K562 (cell line): ENCODE measurements around the gene LRRC25. TPM values are rescaled to one million over a fixed set of nuclear protein-coding genes. Genes with fewer than 3 reads are reported as not detected.

ENCODE experiments used
- BCOR ChIP-seq: fragments of 450-650 bp; IDR thresholded peaks from 2 replicates; pipeline ENCODE4 v1.6.1; 2016
- CBX8 ChIP-seq: fragments of 200-600 bp; sonication (generic); IDR thresholded peaks from 2 replicates; pipeline ENCODE4 v1.6.1; 2012; ENCODE audit warnings: borderline replicate concordance, mixed run types, low read depth, mild to moderate bottlenecking, moderate library complexity, mixed read lengths, low read length, control low read depth, inconsistent platforms; ENCODE audit not compliant: poor library complexity, severe bottlenecking; ENCODE audit errors: extremely low read depth
- CSDE1 ChIP-seq, 2 experiments: fragments of 450-650 bp; IDR thresholded peaks; 2 replicates each; pipeline ENCODE4 v1.6.1; 2016; ENCODE audit warnings: mild to moderate bottlenecking in 1 of 2
- E2F1 ChIP-seq: sonication (generic); formaldehyde crosslinking; IDR thresholded peaks from 2 replicates; pipeline ENCODE4 v1.8.1; 2023; ENCODE audit warnings: mild to moderate bottlenecking, missing genetic modification reagents, moderate library complexity
- FOXP4 ChIP-seq: sonication (generic); formaldehyde crosslinking; IDR thresholded peaks from 2 replicates; pipeline ENCODE4 v1.8.0; 2022; ENCODE audit warnings: mild to moderate bottlenecking, missing genetic modification reagents, borderline replicate concordance
- GATAD2A ChIP-seq: fragments of 450-650 bp; IDR thresholded peaks from 2 replicates; pipeline ENCODE4 v1.6.1; 2017
- GTF2A2 ChIP-seq: IDR thresholded peaks from 2 replicates; pipeline ENCODE4 v1.6.1; 2016; ENCODE audit warnings: mild to moderate bottlenecking, missing genetic modification characterization, missing compliant biosample characterization
- GTF2E2 ChIP-seq: fragments of 200-800 bp; sonication (Bioruptor generic); IDR thresholded peaks from 2 replicates; pipeline ENCODE4 v1.6.1; 2016; ENCODE audit warnings: missing genetic modification characterization, missing compliant biosample characterization
- HMGN3 ChIP-seq: IDR thresholded peaks from 2 replicates; pipeline ENCODE4 v1.6.1; 2011; ENCODE audit warnings: borderline replicate concordance, low read depth, mild to moderate bottlenecking, mixed read lengths, low read length; ENCODE audit not compliant: insufficient read length; ENCODE audit errors: extremely low read depth
- MIER1 ChIP-seq: fragments of 450-650 bp; IDR thresholded peaks from 2 replicates; pipeline ENCODE4 v1.6.1; 2016; ENCODE audit warnings: antibody characterized with exemption, mild to moderate bottlenecking, low read depth
- MTA3 ChIP-seq: fragments of 450-650 bp; formaldehyde crosslinking; IDR thresholded peaks from 2 replicates; pipeline ENCODE4 v1.6.1; 2017; ENCODE audit warnings: mild to moderate bottlenecking, borderline replicate concordance
- MYNN ChIP-seq, 2 experiments: sonication (generic); formaldehyde crosslinking in 1 of 2; IDR thresholded peaks; 2 replicates each; pipeline versions ENCODE4 v1.5.0 to v1.6.1; 2016 to 2020; ENCODE audit warnings: antibody characterized with exemption in 1 of 2, missing genetic modification reagents in 1 of 2
- NFIX ChIP-seq: fragments of 250-450 bp; sonication (Bioruptor Pico); IDR thresholded peaks from 2 replicates; pipeline ENCODE4 v1.4.0; 2020; ENCODE audit warnings: low read depth, mild to moderate bottlenecking, moderate library complexity
- NFYB ChIP-seq: IDR thresholded peaks from 2 replicates; pipeline ENCODE4 v1.6.1; 2011; ENCODE audit warnings: mild to moderate bottlenecking, moderate library complexity; ENCODE audit not compliant: insufficient read length; ENCODE audit errors: extremely low read depth
- ZFPM2 ChIP-seq: fragments of 250-450 bp; sonication (Bioruptor Pico); IDR thresholded peaks from 2 replicates; pipeline ENCODE4 v1.5.1; 2022; ENCODE audit warnings: mild to moderate bottlenecking
- ZNF766 ChIP-seq: fragments of 200-800 bp; sonication (Bioruptor generic); conservative IDR thresholded peaks from 2 replicates; pipeline ENCODE4 v1.6.1; 2016; ENCODE audit warnings: missing genetic modification characterization, missing compliant biosample characterization
- ZSCAN32 ChIP-seq: fragments of 450-650 bp; formaldehyde crosslinking; IDR thresholded peaks from 2 replicates; pipeline ENCODE4 v1.4.0; 2020; ENCODE audit warnings: mild to moderate bottlenecking, moderate library complexity
- polyA plus RNA-seq, 8 experiments: library from polyadenylated mRNA; depleted of rRNA in 4 of 8; stranded (reverse) in 5 of 8; unstranded in 3 of 8; fragments of >200 nt; fragmentation: Nextera tagmentation in 2 of 8; fragmentation: Illumina TruSeq in 1 of 8; extraction: Ambion mirVana in 2 of 8; extraction: Trizol in 1 of 8; gene quantifications; 2 replicates each; pipeline versions ENCODE4 v1.2.1 to v1.2.3, GENCODE V29; 2011 to 2014; ENCODE audit warnings: inconsistent platforms in 1 of 8, missing spikeins in 1 of 8
- total RNA-seq, 7 experiments: library from RNA; depleted of rRNA in 6 of 7; stranded (reverse); fragments of >200 nt in 6 of 7; fragmentation: Illumina TruSeq in 2 of 7; extraction: Trizol in 2 of 7; gene quantifications; 2 replicates each; pipeline versions ENCODE4 v1.2.1 to v1.2.3, GENCODE V29; 2011 to 2021; ENCODE audit warnings: low replicate concordance in 1 of 7
- TF ChIP-seq, protein P1 (sequence below), 2 experiments: IDR thresholded peaks; 2 replicates each; pipeline ENCODE4 v1.6.1; 2011; ENCODE audit warnings: borderline replicate concordance in 1 of 2, control low read depth in 1 of 2, low read depth in 1 of 2, low read length in 1 of 2, mild to moderate bottlenecking in 1 of 2, mixed read lengths in 1 of 2, moderate library complexity in 1 of 2; ENCODE audit not compliant: insufficient read depth in 1 of 2, insufficient read length in 1 of 2, poor library complexity in 1 of 2, severe bottlenecking in 1 of 2; ENCODE audit errors: extremely low read depth in 1 of 2
- TF ChIP-seq, protein P2 (sequence below): sonication (generic); formaldehyde crosslinking; IDR thresholded peaks from 2 replicates; pipeline ENCODE4 v1.8.1; 2022; ENCODE audit warnings: missing genetic modification reagents

Gene LRRC25
- total and polyA plus RNA-seq, 9 of the 15 experiments (the other 6 are each of a cell fraction or from before 2014, with no cell fraction given): 0.07 to 0.36 (median 0.10) TPM; not detected in 3

GRCh38 chr19:18373892-18374629 lies 23.4 kb downstream of the LRRC25 start (continued):
- TF ChIP-seq ZNF766: 0 out of 2 replicates have a peak, but pooled peaks have one; percentile 90
- TF ChIP-seq, protein P1, sequence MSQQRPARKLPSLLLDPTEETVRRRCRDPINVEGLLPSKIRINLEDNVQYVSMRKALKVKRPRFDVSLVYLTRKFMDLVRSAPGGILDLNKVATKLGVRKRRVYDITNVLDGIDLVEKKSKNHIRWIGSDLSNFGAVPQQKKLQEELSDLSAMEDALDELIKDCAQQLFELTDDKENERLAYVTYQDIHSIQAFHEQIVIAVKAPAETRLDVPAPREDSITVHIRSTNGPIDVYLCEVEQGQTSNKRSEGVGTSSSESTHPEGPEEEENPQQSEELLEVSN (IDR thresholded peaks at IDR 0.05; ENCODE audit: borderline replicate concordance in 1 of 2, extremely low read depth in 1 of 2, insufficient read depth in 1 of 2, insufficient read length in 1 of 2, low read depth in 1 of 2, low read length in 1 of 2, poor library complexity in 1 of 2, severe bottlenecking in 1 of 2): peak; percentile 87 to 92
- peak; percentile 91 for TF ChIP-seq GTF2E2 (tag)
- no peak for TF ChIP-seq NFIX (CRISPR knock-in tag)
- TF ChIP-seq NFYB: peak; percentile 39
- TF ChIP-seq ZFPM2 (CRISPR knock-in tag): no peak
- TF ChIP-seq GTF2A2 (tag): no peak
- 0 out of 2 replicates have a peak, but pooled peaks have one; percentile 65 for TF ChIP-seq FOXP4 (CRISPR knock-in tag)
- TF ChIP-seq CBX8: no peak
- peak; percentile 97 for TF ChIP-seq HMGN3
- 0 out of 2 replicates have a peak, but pooled peaks have one; percentile 53 for TF ChIP-seq MIER1
- TF ChIP-seq MYNN (IDR thresholded peaks at IDR 0.05): peak; percentile 89
- TF ChIP-seq MYNN (CRISPR knock-in tag; IDR thresholded peaks at IDR 0.05): no peak
- peak in 1 of 2 experiments; percentile 29; a peak in 1 of 4 replicates for TF ChIP-seq CSDE1 (IDR thresholded peaks at IDR 0.05)
- peak; percentile 99 for TF ChIP-seq BCOR
- peak; percentile 82; the same call in 1 of the 2 replicates for TF ChIP-seq MTA3
- TF ChIP-seq, protein P2, sequence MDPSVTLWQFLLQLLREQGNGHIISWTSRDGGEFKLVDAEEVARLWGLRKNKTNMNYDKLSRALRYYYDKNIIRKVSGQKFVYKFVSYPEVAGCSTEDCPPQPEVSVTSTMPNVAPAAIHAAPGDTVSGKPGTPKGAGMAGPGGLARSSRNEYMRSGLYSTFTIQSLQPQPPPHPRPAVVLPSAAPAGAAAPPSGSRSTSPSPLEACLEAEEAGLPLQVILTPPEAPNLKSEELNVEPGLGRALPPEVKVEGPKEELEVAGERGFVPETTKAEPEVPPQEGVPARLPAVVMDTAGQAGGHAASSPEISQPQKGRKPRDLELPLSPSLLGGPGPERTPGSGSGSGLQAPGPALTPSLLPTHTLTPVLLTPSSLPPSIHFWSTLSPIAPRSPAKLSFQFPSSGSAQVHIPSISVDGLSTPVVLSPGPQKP (CRISPR knock-in tag): no peak
- peak; percentile 90; the same call in 1 of the 2 replicates for TF ChIP-seq GATAD2A
- no peak for TF ChIP-seq ZSCAN32
- TF ChIP-seq E2F1: no peak; the same call in 1 of the 2 replicates
